Activated T-cell treated with anti-CD3 and anti-CD28 coated beads, Interleukin-2, amount 50 U/mL, for 48 hours (primary cell): ENCODE measurements around the gene WAS.
A peak's percentile ranks its signal among the peaks of the same experiment; 100 is the strongest.

Source experiments
- DNase-seq, 2 experiments: peaks; one replicate each; pipeline ENCODE4 v3.0.0-alpha.2; 2020

The WAS gene

GRCh38 chrX:48714573-48714972, 31.0 kb downstream of the WAS start:
- DNase-seq, result no peak

- no peak for DNase-seq
Measured at GRCh38 chrX:48715072-48715471, 31.5 kb downstream of the WAS start.

GRCh38 chrX:48715876-48716502, 32.4 kb downstream of the WAS start:
- DNase-seq, result no peak

GRCh38 chrX:48719958-48720357, 36.4 kb downstream of the WAS start:
- no peak for DNase-seq

- DNase-seq, result no peak
Measured at GRCh38 chrX:48720577-48721250, 37.1 kb downstream of the WAS start.

GRCh38 chrX:48721916-48722315, 38.3 kb downstream of the WAS start:
- no peak for DNase-seq

- DNase-seq, result no peak
Measured at GRCh38 chrX:48726596-48726995, 43.0 kb downstream of the WAS start.

GRCh38 chrX:48728653-48729052, 45.1 kb downstream of the WAS start:
- DNase-seq, result no peak

GRCh38 chrX:48736303-48736702, 52.7 kb downstream of the WAS start:
- no peak for DNase-seq

GRCh38 chrX:48736878-48737212, 53.2 kb downstream of the WAS start:
- DNase-seq, result no peak

GRCh38 chrX:48737213-48737938, 53.8 kb downstream of the WAS start:
- peak; percentile 82 to 86 for DNase-seq

GRCh38 chrX:48737940-48738339, 54.3 kb downstream of the WAS start:
- DNase-seq, result no peak
